GM23338 (cell line): Measurements from ENCODE around the gene TXLNG. TPM values are rescaled to one million over a fixed set of nuclear protein-coding genes. Genes with fewer than 3 reads are reported as not detected.

Experiments used
- ATAC-seq: fragments of 200-7000 bp; cut with Tn5 transposase; 3 replicates; pipeline ENCODE4 v1.9.1; 2020
- DNase-seq: peaks from one replicate; pipeline ENCODE4 v3.0.0-alpha.2; 2015; ENCODE audit warnings: low spot score
- H2AFZ ChIP-seq: fragments of 200-600 bp; sonication (generic); 2 replicates; pipeline ENCODE4 v1.8.0; 2016; ENCODE audit warnings: antibody characterized with exemption, mild to moderate bottlenecking, moderate library complexity
- H3F3A ChIP-seq: fragments of 200-600 bp; sonication (generic); replicated peaks from 2 replicates; pipeline ENCODE4 v1.8.0; 2017; ENCODE audit warnings: antibody characterized with exemption, mixed run types, low read depth
- H3K27ac ChIP-seq: fragments of 200-600 bp; sonication (generic); 2 replicates; pipeline ENCODE4 v1.6.1; 2016; ENCODE audit warnings: low read depth
- H3K27me3 ChIP-seq: fragments of 200-600 bp; sonication (generic); 2 replicates; pipeline ENCODE4 v1.8.0; 2016; ENCODE audit warnings: mild to moderate bottlenecking, mixed run types, moderate library complexity; ENCODE audit not compliant: insufficient read depth
- H3K36me3 ChIP-seq: fragments of 200-600 bp; sonication (generic); 2 replicates; pipeline ENCODE4 v1.8.0; 2016; ENCODE audit warnings: mild to moderate bottlenecking; ENCODE audit not compliant: insufficient read depth
- H3K4me1 ChIP-seq: fragments of 200-600 bp; sonication (generic); 2 replicates; pipeline ENCODE4 v1.8.0; 2016; ENCODE audit warnings: mild to moderate bottlenecking, moderate library complexity; ENCODE audit not compliant: insufficient read depth
- H3K4me2 ChIP-seq: fragments of 200-600 bp; sonication (generic); 2 replicates; pipeline ENCODE4 v1.7.1; 2017; ENCODE audit warnings: mixed run types
- H3K4me3 ChIP-seq: fragments of 200-600 bp; sonication (generic); 2 replicates; pipeline ENCODE4 v1.6.1; 2016; ENCODE audit warnings: mixed run types
- H3K79me2 ChIP-seq: fragments of 200-600 bp; sonication (generic); replicated peaks from 2 replicates; pipeline ENCODE4 v1.8.0; 2017; ENCODE audit warnings: mild to moderate bottlenecking; ENCODE audit not compliant: insufficient read depth
- H3K9me2 ChIP-seq: fragments of 200-600 bp; sonication (generic); 2 replicates; pipeline ENCODE4 v1.8.0; 2017; ENCODE audit not compliant: insufficient read depth
- H4K20me1 ChIP-seq: fragments of 200-600 bp; sonication (generic); replicated peaks from 2 replicates; pipeline ENCODE4 v1.8.0; 2017; ENCODE audit warnings: mild to moderate bottlenecking; ENCODE audit not compliant: insufficient read depth
- H3K27ac Mint-ChIP-seq: 2 replicates; pipeline ENCODE4 v1.8.0; 2020; ENCODE audit warnings: inconsistent platforms, mild to moderate bottlenecking, moderate library complexity, mixed read lengths
- H3K27me3 Mint-ChIP-seq: 3 replicates; pipeline ENCODE4 v1.8.0; 2022; ENCODE audit warnings: low read depth, mild to moderate bottlenecking, moderate library complexity, mixed read lengths, inconsistent platforms; ENCODE audit not compliant: insufficient read depth, poor library complexity
- H3K36me3 Mint-ChIP-seq: 3 replicates; pipeline ENCODE4 v1.8.0; 2021; ENCODE audit warnings: low read depth, mild to moderate bottlenecking, inconsistent platforms, moderate library complexity, mixed read lengths
- H3K4me1 Mint-ChIP-seq: 3 replicates; pipeline ENCODE4 v1.8.0; 2020; ENCODE audit warnings: mild to moderate bottlenecking, inconsistent platforms, mixed read lengths
- H3K4me3 Mint-ChIP-seq: 3 replicates; pipeline ENCODE4 v1.8.0; 2021; ENCODE audit warnings: moderate library complexity, mild to moderate bottlenecking, inconsistent platforms, mixed read lengths
- H3K9me3 Mint-ChIP-seq: 3 replicates; pipeline ENCODE4 v1.8.0; 2020; ENCODE audit warnings: moderate library complexity, mild to moderate bottlenecking, inconsistent platforms, mixed read lengths
- EZH2phosphoT487 ChIP-seq: fragments of 200-600 bp; sonication (generic); IDR thresholded peaks from one replicate; pipeline ENCODE4 v1.8.1; 2018; ENCODE audit warnings: antibody characterized with exemption; ENCODE audit not compliant: unreplicated experiment
- JUNB ChIP-seq: IDR thresholded peaks from one replicate; pipeline ENCODE4 v1.6.1; 2016; ENCODE audit warnings: antibody characterized with exemption; ENCODE audit not compliant: unreplicated experiment
- ZNF331 ChIP-seq: fragments of 250-450 bp; sonication (Bioruptor Pico); IDR thresholded peaks from 2 replicates; pipeline ENCODE4 v1.5.0; 2020; ENCODE audit warnings: low read depth, mild to moderate bottlenecking, moderate library complexity
- ZNF462 ChIP-seq: fragments of 250-450 bp; sonication (Bioruptor Pico); IDR thresholded peaks from 2 replicates; pipeline ENCODE4 v1.5.0; 2020; ENCODE audit warnings: mild to moderate bottlenecking, moderate library complexity
- polyA plus RNA-seq: library from polyadenylated mRNA; unstranded; fragments of >200 nt; fragmentation: Nextera tagmentation; extraction: Ambion mirVana; gene quantifications from 2 replicates; pipeline ENCODE4 v1.2.1, GENCODE V29; 2016
- total RNA-seq: library from RNA; depleted of rRNA; stranded (reverse); fragments of >200 nt; shearing (Covaris generic); gene quantifications from 2 replicates; pipeline ENCODE4 v1.2.3, GENCODE V29; 2014
- TF ChIP-seq, protein P1 (sequence below), 2 experiments: fragments of 200-600 bp in 1 of 2; sonication (generic) in 1 of 2; conservative IDR thresholded peaks; 2 replicates each; pipeline versions ENCODE4 v1.5.1 to v1.6.1; 2016 to 2017; ENCODE audit warnings: antibody characterized with exemption in 2 of 2, low read depth in 2 of 2, mild to moderate bottlenecking in 2 of 2, moderate library complexity in 1 of 2
- TF ChIP-seq, protein P2 (sequence below): IDR thresholded peaks from 2 replicates; pipeline ENCODE4 v1.6.1; 2016; ENCODE audit warnings: antibody characterized with exemption

Gene TXLNG
- total and polyA plus RNA-seq, 2 experiments from 2014 or later: 45.3 to 48.4 TPM

- TF ChIP-seq, protein P1, sequence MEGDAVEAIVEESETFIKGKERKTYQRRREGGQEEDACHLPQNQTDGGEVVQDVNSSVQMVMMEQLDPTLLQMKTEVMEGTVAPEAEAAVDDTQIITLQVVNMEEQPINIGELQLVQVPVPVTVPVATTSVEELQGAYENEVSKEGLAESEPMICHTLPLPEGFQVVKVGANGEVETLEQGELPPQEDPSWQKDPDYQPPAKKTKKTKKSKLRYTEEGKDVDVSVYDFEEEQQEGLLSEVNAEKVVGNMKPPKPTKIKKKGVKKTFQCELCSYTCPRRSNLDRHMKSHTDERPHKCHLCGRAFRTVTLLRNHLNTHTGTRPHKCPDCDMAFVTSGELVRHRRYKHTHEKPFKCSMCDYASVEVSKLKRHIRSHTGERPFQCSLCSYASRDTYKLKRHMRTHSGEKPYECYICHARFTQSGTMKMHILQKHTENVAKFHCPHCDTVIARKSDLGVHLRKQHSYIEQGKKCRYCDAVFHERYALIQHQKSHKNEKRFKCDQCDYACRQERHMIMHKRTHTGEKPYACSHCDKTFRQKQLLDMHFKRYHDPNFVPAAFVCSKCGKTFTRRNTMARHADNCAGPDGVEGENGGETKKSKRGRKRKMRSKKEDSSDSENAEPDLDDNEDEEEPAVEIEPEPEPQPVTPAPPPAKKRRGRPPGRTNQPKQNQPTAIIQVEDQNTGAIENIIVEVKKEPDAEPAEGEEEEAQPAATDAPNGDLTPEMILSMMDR (conservative IDR thresholded peaks at IDR 0.05; ENCODE audit: low read depth in 2 of 2): no peak
- no peak for TF ChIP-seq EZH2phosphoT487
Observed at GRCh38 chrX:16870862-16871815, 84.9 kb downstream of the TXLNG start (continued).

GRCh38 chrX:16873106-16873505, 86.8 kb downstream of the TXLNG start:
- Histone ChIP-seq H3K27ac (no peak overlapping the region), H3K36me3 (no peaks in the 10 kb centered on the region; the same call in 1 of the 2 replicates), H3K9me2 (no peaks in the 10 kb centered on the region), H3K27me3 (no peaks in the 10 kb centered on the region), H3K79me2 (peaks cover 14% of the 10 kb centered on the region), H3K4me3 (no peak overlapping the region), H2AFZ (no peak overlapping the region), H3F3A (no peaks in the 10 kb centered on the region), H3K4me2 (no peak overlapping the region), H4K20me1 (peaks cover 7% of the 10 kb centered on the region), H3K4me1 (peaks cover 11% of the 10 kb centered on the region)
- Mint-ChIP-seq H3K4me3 (0 out of 3 replicates have a peak overlapping the region, but pooled peaks have one; percentile 19), H3K9me3 (no peaks in the 10 kb centered on the region), H3K36me3 (peaks cover 13% of the 10 kb centered on the region), H3K4me1 (peaks cover 25% of the 10 kb centered on the region), H3K27ac (no peak overlapping the region), H3K27me3 (peaks cover 6% of the 10 kb centered on the region)
- ATAC-seq (no peak), DNase-seq (no peak)
- TF ChIP-seq ZNF331 (no peak), EZH2phosphoT487 (no peak), JUNB (no peak)

- Mint-ChIP-seq H3K9me3 (no peaks in the 10 kb centered on the region), H3K27ac (no peak overlapping the region), H3K4me3 (no peak overlapping the region), H3K4me1 (peaks cover 15% of the 10 kb centered on the region), H3K36me3 (no peaks in the 10 kb centered on the region), H3K27me3 (peaks cover 2% of the 10 kb centered on the region)
- H3K9me2 ChIP-seq: no peaks in the 10 kb centered on the region
- DNase-seq (no peak), ATAC-seq (no peak)
- H4K20me1 ChIP-seq: no peaks in the 10 kb centered on the region
- no peak overlapping the region for H3K27ac ChIP-seq
- no peaks in the 10 kb centered on the region for H3K27me3 ChIP-seq
- no peak overlapping the region for H3K4me3 ChIP-seq
- H3K4me1 ChIP-seq: peaks cover 6% of the 10 kb centered on the region; the same call in 1 of the 2 replicates
- 0 out of 2 replicates have a peak overlapping the region, but pooled peaks have one; percentile 43 for H2AFZ ChIP-seq
- no peaks in the 10 kb centered on the region for H3K79me2 ChIP-seq
- no peaks in the 10 kb centered on the region for H3F3A ChIP-seq
- H3K4me2 ChIP-seq: no peak overlapping the region
- H3K36me3 ChIP-seq: no peaks in the 10 kb centered on the region
- no peak for TF ChIP-seq EZH2phosphoT487
- TF ChIP-seq, protein P2, sequence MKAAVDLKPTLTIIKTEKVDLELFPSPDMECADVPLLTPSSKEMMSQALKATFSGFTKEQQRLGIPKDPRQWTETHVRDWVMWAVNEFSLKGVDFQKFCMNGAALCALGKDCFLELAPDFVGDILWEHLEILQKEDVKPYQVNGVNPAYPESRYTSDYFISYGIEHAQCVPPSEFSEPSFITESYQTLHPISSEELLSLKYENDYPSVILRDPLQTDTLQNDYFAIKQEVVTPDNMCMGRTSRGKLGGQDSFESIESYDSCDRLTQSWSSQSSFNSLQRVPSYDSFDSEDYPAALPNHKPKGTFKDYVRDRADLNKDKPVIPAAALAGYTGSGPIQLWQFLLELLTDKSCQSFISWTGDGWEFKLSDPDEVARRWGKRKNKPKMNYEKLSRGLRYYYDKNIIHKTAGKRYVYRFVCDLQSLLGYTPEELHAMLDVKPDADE: no peak
- TF ChIP-seq ZNF462 (CRISPR knock-in tag): no peak
Observed at GRCh38 chrX:16874458-16875095, 88.3 kb downstream of the TXLNG start.
